Activated effector memory CD4-positive, alpha-beta T cell treated with anti-CD3 and anti-CD28 coated beads, Interleukin-2, amount 50 U/mL, for 16 hours (primary cell): ENCODE results near the gene NFASC.

Experiments
- DNase-seq: peaks from one replicate; pipeline ENCODE4 v3.0.0-alpha.2; 2020

NFASC gene

GRCh38 chr1:204961765-204962419, 91.2 kb downstream of the NFASC start:
- DNase-seq: no peak

- no peak for DNase-seq
These were observed 92.3 kb downstream of the NFASC start for GRCh38 chr1:204962742-204963632.

- no peak for DNase-seq
These were observed 96.8 kb downstream of the NFASC start for GRCh38 chr1:204967451-204967850.

GRCh38 chr1:204968135-204968534, 97.5 kb downstream of the NFASC start:
- DNase-seq: no peak

GRCh38 chr1:204968951-204969350, 98.3 kb downstream of the NFASC start:
- no peak for DNase-seq

GRCh38 chr1:204970937-204971336, 100.3 kb downstream of the NFASC start:
- no peak for DNase-seq

GRCh38 chr1:204971517-204972336, 101.1 kb downstream of the NFASC start:
- no peak for DNase-seq

- DNase-seq: no peak
These were observed 101.8 kb downstream of the NFASC start for GRCh38 chr1:204972426-204972825.

- no peak for DNase-seq
These were observed 102.8 kb downstream of the NFASC start for GRCh38 chr1:204973449-204973848.

- DNase-seq: no peak
These were observed 103.7 kb downstream of the NFASC start for GRCh38 chr1:204974327-204974726.

GRCh38 chr1:204975021-204975420, 104.4 kb downstream of the NFASC start:
- no peak for DNase-seq

- DNase-seq: peak; percentile 70
These were observed 105.0 kb downstream of the NFASC start for GRCh38 chr1:204975568-204976235.

- DNase-seq: no peak
These were observed 106.0 kb downstream of the NFASC start for GRCh38 chr1:204976646-204977045.

- DNase-seq: no peak
These were observed 106.7 kb downstream of the NFASC start for GRCh38 chr1:204977318-204977717.

GRCh38 chr1:204978782-204979181, 108.1 kb downstream of the NFASC start:
- DNase-seq: no peak

GRCh38 chr1:204979306-204979705, 108.6 kb downstream of the NFASC start:
- DNase-seq: no peak

- no peak for DNase-seq
These were observed 109.4 kb downstream of the NFASC start for GRCh38 chr1:204979891-204980649.

- DNase-seq: no peak
These were observed 110.3 kb downstream of the NFASC start for GRCh38 chr1:204980840-204981405.

- no peak for DNase-seq
These were observed 112.5 kb downstream of the NFASC start for GRCh38 chr1:204983136-204983535.

GRCh38 chr1:204983881-204984280, 113.2 kb downstream of the NFASC start:
- no peak for DNase-seq

- DNase-seq: no peak
These were observed 113.8 kb downstream of the NFASC start for GRCh38 chr1:204984499-204984898.

GRCh38 chr1:204986181-204986580, 115.5 kb downstream of the NFASC start:
- DNase-seq: no peak
